GM19395 (cell line): ENCODE measurements around the gene SMPX.
A peak's percentile ranks its signal among the peaks of the same experiment; 100 is the strongest.
"Not testable (repeated sequence)": the region's sequence is repeated elsewhere in the genome, so short reads cannot be mapped to it uniquely, and the experiment has no call there.

Experiments
- ATAC-seq: cut with Tn5 transposase; IDR thresholded peaks from one replicate; pipeline ENCODE4 v1.9.1; 2021; ENCODE audit warnings: mild to moderate bottlenecking, moderate library complexity; ENCODE audit not compliant: unreplicated experiment

SMPX gene

DNA sequence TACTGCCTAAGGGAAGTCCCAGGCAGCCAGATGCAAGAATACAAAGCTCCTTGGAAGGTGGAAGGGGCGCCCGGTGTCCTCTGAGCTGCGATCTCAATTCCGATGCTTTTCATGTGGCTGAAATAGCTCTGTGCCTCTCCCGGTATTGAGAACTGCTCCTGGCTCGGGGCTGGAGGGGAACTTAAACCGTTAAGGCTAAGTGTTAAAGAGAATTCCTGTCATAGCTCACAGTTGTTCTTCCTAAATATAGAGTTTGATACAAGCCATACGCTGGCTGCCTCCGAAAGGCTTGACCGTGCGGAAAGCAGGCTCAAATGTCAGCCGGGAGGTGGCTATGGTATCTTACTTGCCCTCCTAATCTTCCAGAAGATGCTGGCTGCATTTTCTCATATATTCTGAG lies at the start of gene SMPX:
Gene SMPX, minus strand, starts transcription at position 157 of the 400 bp plus-strand sequence. CDS start 3,826 bp downstream, outside the sequence.
- no peak for ATAC-seq

DNA sequence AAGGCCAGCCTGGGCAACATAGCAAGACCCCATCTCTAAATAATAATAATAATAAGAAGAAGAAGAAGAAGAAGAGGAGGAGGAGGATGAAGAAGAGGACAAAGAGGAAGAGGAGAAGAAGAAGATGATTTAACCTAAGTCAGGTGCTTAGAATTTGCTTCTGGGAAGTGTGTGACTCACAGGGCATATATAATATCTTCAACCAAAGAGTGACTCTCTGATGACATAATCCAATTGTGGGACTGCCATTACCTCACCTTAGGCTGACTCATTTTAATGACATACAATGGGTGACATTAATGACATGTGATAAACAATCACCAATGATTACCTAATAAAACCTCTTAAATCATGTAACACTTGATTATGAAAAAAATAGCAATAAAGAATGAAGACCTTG lies 48.8 kb upstream of the SMPX start:
- no peak for ATAC-seq

DNA sequence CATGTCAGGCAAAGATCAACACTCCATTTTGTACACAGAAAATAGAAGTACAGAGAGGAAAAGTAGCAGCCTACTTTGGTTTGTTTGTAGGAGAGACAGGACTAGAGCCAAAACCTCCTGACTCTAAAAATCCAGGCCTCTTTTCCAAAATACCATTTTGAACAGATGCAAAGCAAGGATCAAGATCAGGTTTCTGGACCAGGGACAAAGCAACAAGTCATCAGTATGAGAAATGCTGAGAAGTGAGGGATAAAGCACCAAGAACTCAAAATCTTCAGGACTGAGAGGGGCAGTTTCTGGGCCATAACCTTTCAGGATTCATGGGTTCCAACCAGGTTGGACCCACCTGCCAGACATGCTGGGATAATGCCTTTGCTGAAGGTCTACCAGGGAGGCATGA lies 44.9 kb upstream of the SMPX start:
- no peak for ATAC-seq

DNA sequence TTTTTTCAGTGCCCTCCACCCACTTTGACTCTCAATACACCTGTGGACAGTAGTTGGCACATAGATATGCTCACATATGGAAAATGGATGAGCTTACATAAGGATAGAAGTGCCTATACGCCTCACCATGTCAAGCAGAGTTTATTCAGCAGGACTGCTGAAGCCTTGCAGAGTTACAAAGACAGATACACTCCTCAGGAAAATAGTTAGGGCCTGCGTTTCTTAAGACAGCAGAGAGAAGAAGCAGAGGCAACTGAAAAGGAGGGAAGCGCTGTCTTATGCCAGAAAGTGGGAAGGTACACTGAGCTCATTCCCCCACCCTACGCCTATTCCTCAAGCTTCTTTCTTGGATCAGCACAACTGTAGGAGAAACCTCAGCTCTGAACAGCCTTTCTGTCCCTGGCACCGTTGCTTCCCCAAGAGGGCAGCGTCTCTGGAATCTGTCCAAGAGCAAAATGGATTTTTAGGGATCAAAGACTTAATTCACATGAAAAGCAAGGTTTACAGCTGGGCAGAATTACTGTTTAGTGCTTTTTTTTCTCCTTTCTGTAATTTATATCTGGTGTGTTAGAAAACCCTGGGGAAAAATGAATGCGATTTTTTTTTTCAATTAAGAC lies 44.2 kb upstream of the SMPX start:
- no peak for ATAC-seq

DNA sequence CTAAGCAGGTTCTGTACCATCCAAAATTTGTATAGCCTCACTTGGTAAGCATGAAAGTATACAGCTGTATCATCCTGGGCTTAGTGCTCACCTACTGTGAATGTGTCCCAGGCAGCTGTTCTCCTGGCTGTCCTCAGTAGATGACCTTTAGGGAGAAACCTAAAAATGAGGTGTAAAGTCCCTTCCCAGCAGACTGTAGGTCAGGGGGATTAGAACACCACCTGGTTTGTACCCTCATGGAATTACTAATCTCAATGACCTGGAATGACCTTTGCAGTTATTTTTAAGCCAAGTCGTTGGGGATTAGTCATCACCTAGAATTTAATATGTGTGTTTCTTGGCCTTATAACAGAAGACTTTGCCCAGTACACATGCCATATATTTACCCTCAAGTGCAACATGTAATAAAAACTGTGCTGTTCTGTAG lies 42.4 kb upstream of the SMPX start:
- no peak for ATAC-seq

DNA sequence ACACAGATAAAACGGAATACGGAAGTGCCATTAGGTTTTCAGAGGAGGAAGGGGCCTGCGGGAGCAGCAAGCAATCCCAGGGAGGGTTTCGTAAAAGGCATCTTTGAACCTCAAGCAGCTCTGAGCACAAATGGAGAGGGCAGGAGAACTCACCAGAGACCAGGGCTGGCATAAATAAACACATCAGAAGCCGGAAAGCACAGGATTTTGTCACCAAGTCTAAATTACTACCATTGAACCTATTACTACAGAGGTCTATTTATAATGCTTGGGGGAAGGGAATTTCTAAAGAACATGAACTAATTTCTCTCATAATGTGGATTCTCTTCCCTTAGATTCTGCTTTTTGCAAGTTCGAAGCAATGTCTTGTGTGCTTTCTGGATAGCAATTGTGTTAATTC lies 41.9 kb upstream of the SMPX start:
- ATAC-seq = no peak

DNA sequence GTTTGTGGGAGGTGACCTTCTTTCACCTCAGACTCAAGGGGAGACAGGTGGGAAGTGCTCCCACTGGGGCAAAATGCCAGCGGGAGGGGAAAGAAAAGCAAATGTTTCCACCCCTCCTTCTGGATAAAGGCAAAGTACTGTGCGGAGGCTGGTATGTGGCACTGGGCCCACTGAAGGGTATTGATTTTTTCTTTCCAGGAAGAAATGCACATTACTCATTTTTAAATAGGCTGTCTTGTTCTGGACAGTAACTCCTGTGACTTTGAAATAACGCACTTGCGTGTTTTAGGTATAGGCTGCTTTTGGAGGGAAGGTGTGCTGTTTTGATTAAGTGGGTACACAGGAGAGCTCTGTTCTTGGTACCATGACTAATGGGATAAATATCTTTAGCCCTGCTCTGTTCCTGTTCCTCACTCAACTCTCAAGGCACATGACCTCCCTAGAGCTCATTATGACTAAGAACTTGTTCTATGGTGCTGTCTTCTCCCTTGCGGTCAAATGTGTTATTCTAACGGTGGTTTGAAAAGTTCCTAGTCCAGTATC lies 40.8 kb upstream of the SMPX start:
- no peak for ATAC-seq

DNA sequence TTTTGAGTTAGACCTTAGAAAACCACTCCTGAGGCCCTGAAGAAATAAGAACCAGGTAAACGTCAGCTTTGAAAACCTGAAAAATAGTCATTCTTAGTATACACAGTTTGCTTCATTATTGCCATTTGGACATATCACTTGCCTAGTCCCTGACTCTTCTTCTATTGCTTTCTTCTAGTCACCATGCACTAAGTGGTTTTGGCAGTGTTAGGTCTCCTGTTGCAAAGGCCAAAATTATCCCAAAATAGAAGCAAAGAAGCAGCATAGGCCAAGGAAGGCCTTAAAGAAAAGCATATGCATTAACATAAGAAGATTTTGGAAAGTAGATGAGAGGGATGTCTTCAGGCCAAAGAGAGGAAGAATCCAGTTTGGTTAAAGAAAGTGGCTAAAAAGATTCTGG lies 24.1 kb upstream of the SMPX start:
- ATAC-seq = no peak

DNA sequence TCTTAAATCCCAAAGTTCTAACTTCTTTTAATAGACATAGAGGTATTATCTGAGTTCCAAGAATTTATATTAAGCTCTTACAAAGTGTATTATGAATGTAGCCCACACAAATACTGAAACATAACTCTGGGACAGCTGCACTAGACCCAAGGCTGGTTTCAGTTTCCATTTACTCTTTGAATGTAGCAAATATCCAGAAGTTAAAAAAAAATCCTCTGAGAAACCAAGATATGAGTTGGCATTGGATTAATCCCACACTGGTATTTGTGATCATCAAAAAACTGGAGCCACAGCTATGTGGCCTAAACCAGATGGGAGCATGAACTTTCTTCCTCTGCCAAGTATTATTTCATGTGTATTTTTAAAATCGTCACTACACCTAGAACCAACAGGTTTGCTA lies 23.6 kb upstream of the SMPX start:
- ATAC-seq = peak; percentile 81

DNA sequence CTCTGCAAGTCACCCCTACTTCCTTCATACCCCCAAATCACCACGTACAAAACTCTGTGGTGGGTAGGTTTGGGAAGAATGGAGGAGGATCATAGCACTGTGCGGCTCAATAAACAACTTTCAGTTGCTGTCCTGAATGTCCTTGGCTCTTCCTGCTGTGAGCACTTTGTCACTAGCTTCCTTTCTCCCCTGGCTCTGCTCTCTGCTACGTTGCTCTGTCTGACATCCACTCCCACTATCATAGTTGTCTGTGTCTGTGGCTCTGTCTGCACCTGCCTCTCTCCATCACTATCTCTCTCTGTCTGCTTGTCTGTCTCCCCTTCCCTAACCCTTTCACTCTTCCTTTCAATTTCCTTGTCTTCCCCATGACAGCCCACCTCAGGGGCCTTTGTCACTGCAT lies 21.2 kb upstream of the SMPX start:
- ATAC-seq = no peak

DNA sequence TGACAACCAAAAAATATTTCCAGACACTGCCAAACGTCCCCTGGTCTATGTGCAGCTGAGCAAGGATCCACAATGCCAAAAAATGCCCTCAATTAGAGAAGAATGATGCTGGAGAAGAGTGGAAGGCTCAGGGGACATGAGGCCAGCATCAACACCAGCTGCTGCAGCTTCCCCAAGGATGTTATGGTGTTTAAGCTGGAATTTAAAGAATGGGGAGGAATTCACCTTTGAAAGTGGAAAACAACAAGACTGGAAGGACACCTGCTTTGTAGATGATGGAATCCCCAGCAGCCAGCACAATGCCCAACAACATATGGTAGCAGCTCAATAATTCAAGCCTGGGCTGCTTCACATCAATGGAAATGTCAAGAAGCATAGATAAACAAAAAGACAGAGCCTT lies 20.3 kb upstream of the SMPX start:
- no peak for ATAC-seq

DNA sequence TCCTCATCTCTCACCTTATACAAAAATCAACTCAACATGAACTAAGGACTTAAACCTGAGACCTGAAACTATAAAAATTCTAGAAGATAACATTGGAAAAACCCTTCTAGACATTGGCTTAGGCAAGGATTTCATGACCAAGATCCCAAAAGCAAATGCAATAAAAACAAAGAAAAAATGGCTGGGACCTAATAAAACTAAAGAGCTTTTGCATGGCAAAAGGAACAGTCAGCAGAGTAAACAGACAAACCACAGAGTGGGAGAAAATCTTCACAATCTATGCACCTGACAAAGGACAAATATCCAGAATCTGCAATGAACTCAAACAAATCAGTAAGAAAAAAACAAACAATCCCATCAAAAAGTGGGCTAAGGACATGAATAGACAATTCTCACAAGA lies 17.2 kb upstream of the SMPX start:
- not testable (repeated sequence) for ATAC-seq

DNA sequence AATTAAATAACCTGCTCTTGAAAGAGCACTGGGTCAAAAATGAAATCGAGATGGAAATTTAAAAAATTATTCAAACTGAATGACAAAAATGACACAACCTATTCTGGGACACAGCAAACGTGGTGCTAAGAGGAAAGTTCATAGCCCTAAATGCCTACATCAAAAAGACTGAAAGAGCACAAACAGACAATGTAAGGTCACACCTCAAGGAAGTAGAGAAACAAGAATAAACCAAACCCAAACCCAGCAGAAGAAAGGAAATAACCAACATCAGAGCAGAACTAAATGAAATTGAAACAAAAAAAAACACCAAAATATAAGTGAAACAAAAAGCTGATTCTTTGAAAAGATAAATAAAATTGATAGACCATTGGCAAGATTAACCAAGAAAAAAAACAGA lies 15.1 kb upstream of the SMPX start:
- ATAC-seq = not testable (repeated sequence)

DNA sequence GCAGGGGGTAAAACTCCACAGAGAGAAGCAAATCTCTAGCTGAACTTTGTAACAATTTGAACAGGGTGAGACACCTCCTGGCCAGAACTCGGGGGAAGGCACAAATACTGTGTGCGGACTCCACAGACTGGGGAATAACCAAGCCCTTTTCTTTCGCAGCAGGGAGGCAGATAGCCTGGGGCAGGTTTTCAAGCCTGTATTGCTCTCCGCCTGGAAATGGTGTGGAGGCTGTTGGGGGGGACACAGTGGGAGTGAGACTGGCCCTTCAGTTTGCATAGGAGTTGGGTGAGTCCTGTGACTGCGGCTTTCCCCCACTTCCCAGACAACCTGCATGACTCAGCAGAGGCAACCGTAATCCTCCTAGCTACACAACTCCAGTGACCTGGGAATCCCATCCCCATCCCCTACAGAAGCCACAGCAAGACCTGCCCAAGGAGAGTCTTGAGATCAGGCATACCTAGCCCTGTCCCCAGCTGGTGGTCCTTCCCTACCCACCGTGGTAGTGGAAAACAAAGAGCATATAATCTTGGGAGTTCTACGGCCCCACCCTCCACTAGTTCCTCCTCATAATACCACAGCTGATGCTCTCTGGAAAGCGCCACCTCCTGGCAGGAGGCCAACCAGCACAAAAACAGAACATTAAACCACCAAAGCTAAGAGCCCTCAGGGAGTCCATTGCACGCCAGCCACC lies 12.9 kb upstream of the SMPX start:
- ATAC-seq = no peak

DNA sequence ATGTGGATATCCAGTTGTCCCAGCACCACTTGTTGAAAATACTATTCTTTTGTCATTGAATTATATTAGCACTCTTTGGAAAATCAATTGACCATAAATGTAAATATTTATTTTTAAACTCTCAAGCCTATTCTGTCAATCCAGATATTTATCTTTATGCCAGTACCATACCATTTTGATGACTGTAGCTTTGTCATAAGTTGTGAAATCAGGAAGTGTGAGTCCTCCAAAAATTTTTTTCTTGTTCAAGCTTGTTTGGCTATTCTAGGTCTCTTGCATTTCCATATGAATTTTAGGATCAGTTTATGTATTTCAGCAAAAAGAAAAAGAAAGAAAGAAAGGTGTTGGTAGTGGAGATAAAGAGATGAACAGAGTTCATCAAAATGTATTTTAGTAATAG lies 8.2 kb upstream of the SMPX start:
- ATAC-seq = no peak

DNA sequence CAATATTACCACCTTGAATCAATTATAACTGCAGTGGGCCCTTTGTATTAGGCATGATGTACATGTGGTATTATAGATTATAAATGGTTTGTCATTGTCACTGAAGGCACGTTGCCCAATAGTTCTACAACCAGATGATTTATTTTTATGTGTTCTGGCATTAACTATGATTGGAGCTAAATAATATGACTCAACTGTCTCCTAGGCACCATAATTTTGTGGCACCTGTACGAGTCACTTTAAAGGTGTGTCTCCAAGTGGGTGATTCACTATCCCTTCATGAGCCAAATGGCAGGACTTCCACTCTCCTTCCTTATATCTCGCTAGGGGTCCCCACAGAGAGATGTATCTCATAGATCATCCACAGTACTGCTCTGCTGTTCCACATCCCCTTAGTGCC lies 6.1 kb upstream of the SMPX start:
- no peak for ATAC-seq

DNA sequence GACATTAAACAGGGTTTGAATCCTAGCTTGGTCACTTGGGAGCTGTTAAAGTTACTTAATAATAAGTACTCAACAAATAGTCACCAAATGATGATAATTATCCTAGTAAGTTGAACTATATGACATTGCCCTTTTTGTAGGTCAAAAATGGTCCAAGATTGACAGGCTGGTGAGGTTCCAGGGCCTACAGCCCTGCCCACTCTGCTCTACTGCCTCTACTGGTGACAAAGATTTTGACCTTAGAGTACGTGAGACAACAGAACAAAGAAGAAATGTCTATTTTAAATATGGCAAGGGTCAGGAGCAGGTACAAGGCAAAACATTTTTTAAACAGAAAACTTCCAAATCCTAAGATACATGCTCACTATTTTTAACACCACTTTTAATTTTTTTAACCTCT lies 572 bp upstream of the SMPX start:
- no peak for ATAC-seq

DNA sequence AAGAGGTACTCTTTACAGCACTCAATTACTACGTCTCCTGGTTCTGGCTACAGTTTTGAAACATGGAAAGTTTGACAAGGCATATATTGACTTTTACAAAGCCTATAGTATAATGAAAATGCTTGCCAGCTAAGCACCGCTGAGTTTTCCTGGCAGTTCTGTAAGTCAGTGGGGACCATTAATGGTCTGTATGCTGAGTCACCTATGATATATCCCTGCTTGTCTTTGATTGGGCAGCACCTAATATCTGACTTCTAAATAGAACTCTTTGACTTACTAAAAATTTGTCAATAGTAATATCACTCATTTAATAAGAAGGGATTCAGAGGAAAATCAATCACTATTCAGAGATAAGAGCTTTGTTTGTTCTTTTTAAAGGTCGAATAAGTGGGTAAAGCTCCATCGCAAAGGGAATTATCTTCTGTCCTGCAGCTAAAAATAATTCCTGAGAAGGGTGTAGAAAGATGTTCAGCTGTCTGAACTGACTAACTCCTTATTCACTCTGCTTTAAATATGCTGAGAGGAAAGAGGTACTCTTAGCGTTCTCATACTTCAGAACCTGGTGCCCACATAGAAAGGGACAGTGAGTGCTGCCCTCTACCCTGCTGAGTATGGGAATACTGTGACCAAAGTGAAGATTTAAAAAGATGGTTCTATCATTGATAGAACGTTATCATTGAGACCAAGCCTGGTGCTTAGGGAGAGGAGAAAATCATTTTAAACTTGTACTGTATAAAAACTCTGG lies 959 bp downstream of the SMPX start:
- no peak for ATAC-seq

DNA sequence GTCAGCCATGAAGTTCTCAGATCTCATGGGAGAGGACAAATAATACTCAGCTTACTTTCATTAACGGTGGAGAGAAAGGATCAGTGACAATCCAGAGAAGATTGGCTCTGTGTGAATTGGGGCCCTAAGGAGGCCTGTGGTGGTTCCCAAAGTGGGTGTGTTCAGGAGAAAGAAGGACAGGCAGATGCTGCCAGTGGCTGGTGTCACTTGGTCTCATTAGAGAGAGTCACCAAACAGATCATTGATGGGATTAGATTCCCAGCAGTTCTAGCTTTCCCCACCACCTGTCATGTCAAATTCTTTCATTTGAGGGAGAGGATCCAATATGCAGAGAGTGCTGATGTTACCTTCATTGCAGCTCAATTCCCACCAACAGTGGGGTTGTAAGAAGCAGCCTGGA lies 8.0 kb downstream of the SMPX start:
- ATAC-seq = no peak

DNA sequence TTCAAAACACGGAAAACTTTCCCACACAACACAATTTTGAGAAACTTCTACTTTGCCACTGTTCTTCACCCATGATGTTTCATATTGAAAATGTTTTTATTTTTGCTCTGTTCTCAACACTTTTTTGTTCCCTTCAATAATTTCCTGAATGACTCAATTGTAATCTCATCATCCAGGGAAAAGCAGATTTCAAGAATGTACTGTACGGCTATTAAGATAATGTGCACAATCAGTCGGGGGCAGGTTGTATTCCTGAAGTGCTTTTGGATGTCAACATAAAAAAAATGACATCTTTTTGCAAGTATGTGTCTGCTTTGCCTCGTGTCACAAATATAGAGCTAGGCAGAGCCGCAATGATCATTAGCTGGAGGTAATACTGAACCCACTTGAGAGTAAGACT lies 9.7 kb downstream of the SMPX start:
- ATAC-seq = no peak

DNA sequence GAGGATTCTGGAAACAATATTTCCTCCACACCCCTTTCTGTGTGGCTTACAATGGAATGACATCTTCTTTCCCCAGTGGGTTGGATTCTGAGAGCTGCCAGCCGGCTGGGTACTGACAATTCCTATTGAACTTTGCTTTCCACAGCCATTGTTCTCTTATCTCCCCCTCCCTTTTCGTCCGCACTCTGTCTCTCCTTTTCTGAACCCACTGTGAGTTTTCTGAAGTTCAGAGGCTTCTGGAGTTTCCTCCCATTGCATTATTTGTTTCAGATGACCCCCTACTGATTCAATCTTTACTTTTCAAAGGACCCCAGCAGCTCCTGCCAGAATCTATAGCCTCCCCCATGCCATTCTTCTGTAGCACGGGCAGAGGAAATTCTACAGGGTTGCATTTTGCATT lies 10.4 kb downstream of the SMPX start:
- no peak for ATAC-seq

DNA sequence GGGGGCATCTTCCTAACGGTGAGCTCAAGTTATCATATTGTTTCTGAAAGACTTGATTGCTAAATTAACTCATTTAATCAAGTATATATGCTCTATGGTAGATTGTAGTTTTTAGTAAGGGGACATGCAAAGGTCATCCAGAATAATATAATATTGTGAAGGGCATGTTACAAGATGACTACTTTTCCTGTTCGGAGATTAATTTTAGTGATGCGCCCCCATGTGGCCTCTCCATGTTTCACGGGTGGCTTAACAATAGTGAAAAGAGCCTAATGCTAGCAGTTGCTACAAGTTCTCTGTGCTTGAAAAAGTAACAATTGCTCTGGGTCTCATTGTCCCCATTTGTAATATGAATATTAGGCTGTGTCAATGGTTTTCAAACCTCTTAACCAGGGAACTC lies 12.2 kb downstream of the SMPX start:
- ATAC-seq = no peak
